ENCODE measurements around the gene HMGCLL1. TPM values are rescaled to one million over a fixed set of nuclear protein-coding genes. Genes with fewer than 3 reads are reported as not detected.
A peak's percentile ranks its signal among the peaks of the same experiment; 100 is the strongest.

Gene HMGCLL1
- total and polyA plus RNA-seq, 8 donors = 0.10 to 3.3 (median 0.68) TPM; not detected in 3

- 70 to 77% (median 73%) methylated on average over 7 of the region's 7 CpGs for WGBS, 5 donors
- TF ChIP-seq POLR2AphosphoS5 (IDR thresholded peaks at IDR 0.05) (no peak), CTCF (IDR thresholded peaks at IDR 0.05) (no peak), POLR2A (IDR thresholded peaks at IDR 0.05) (no peak), EP300 (IDR thresholded peaks at IDR 0.05) (no peak)
- peak in 1 of 2 donors; percentile 7 for DNase-seq
Measured at GRCh38 chr6:55405474-55406235, 173.3 kb downstream of the HMGCLL1 start.

GRCh38 chr6:55399351-55399750 lies 179.6 kb downstream of the HMGCLL1 start:
- Histone ChIP-seq H3K27ac (no peak overlapping the region), H3K9me3 (no peaks in the 10 kb centered on the region), H3K4me1 (no peaks in the 10 kb centered on the region), H3K27me3 (no peaks in the 10 kb centered on the region), H3K4me3 (no peak overlapping the region), H3K36me3 (no peaks in the 10 kb centered on the region)
- no peak for TF ChIP-seq EP300 (IDR thresholded peaks at IDR 0.05)
- no peak for TF ChIP-seq POLR2AphosphoS5 (IDR thresholded peaks at IDR 0.05)
- no peak for TF ChIP-seq POLR2A (IDR thresholded peaks at IDR 0.05)
- no peak for TF ChIP-seq CTCF (IDR thresholded peaks at IDR 0.05)
- intact Hi-C loops (cut with DNase I; ENCODE audit: low total_unique reads) = no loop called here
- DNase-seq = no peak
- WGBS, 5 donors = 29 to 49% (median 34%) methylated on average over 1 of the region's 1 CpG

More at GRCh38 chr6:55405474-55406235, 173.3 kb downstream of the HMGCLL1 start:
- Histone ChIP-seq H3K36me3 (no peaks in the 10 kb centered on the region), H3K27ac (no peak overlapping the region), H3K4me1 (no peaks in the 10 kb centered on the region), H3K27me3 (no peaks in the 10 kb centered on the region), H3K9me3 (no peaks in the 10 kb centered on the region), H3K4me3 (no peak overlapping the region)
- intact Hi-C loops (cut with DNase I; ENCODE audit: low total_unique reads) = no loop called here

- no peak for DNase-seq
- Histone ChIP-seq H3K9me3 (no peaks in the 10 kb centered on the region), H3K36me3 (no peaks in the 10 kb centered on the region), H3K27ac (no peak overlapping the region), H3K4me3 (no peak overlapping the region), H3K27me3 (no peaks in the 10 kb centered on the region), H3K4me1 (no peaks in the 10 kb centered on the region)
- 60 to 72% (median 69%) methylated on average over 3 of the region's 3 CpGs for WGBS, 5 donors
- intact Hi-C loops (cut with DNase I; ENCODE audit: low total_unique reads) = no loop called here
- TF ChIP-seq EP300 (IDR thresholded peaks at IDR 0.05) (no peak), CTCF (IDR thresholded peaks at IDR 0.05) (no peak), POLR2AphosphoS5 (IDR thresholded peaks at IDR 0.05) (no peak), POLR2A (IDR thresholded peaks at IDR 0.05) (no peak)
Measured at GRCh38 chr6:55397986-55398385, 181.0 kb downstream of the HMGCLL1 start.

- no peak overlapping the region for H3K4me3 ChIP-seq
- TF ChIP-seq POLR2AphosphoS5 (IDR thresholded peaks at IDR 0.05) (no peak), POLR2A (IDR thresholded peaks at IDR 0.05) (no peak), CTCF (IDR thresholded peaks at IDR 0.05) (no peak), EP300 (IDR thresholded peaks at IDR 0.05) (no peak)
- no peaks in the 10 kb centered on the region for H3K27me3 ChIP-seq
- WGBS, 5 donors = 33 to 57% (median 49%) methylated on average over 3 of the region's 3 CpGs
- no peaks in the 10 kb centered on the region for H3K4me1 ChIP-seq
- H3K27ac ChIP-seq = no peak overlapping the region
- no peaks in the 10 kb centered on the region for H3K36me3 ChIP-seq
- no peak for DNase-seq
- no peaks in the 10 kb centered on the region for H3K9me3 ChIP-seq
- intact Hi-C loops (cut with DNase I; ENCODE audit: low total_unique reads) = no loop called here
Measured at GRCh38 chr6:55395871-55396270, 183.1 kb downstream of the HMGCLL1 start.

Measured in stomach (tissue), 9 donors.